Vein endothelial cell (primary cell): ENCODE data around the gene ALDOB. TPM values are rescaled to one million over a fixed set of nuclear protein-coding genes. Genes with fewer than 3 reads are reported as not detected.

Experiments used
- small RNA-seq: library from RNA; depleted of rRNA; stranded (forward); fragments of <200 nt; gene quantifications from one replicate; pipeline ENCODE3, GENCODE V24; 2012
- total RNA-seq: library from RNA; depleted of rRNA; stranded (reverse); fragments of >200 nt; gene quantifications from 2 replicates; pipeline ENCODE4 v1.2.3, GENCODE V29; 2012

Gene ALDOB
- not detected in 2 replicates for total RNA-seq

GRCh38 chr9:101435601-101436079 lies at the start of gene ALDOB:
Gene ALDOB, minus strand, starts transcription at chr9:101435774. Its CDS starts 4,887 bp downstream, at chr9:101430887.

GRCh38 chr9:101398068-101398929 lies 37.3 kb downstream of the ALDOB start, which contains the start of the genes MRPL50 and ZNF189:
Gene MRPL50, minus strand, starts transcription at chr9:101398618. Its CDS starts 26 bp downstream, at chr9:101398592.
Gene ZNF189, plus strand, starts transcription at chr9:101398851. Its CDS starts 306 bp downstream, at chr9:101399157.

GRCh38 chr9:101384873-101385536 lies 50.6 kb downstream of the ALDOB start, which contains the start of gene BAAT:
Gene BAAT, minus strand, starts transcription at chr9:101385006. Its CDS starts 13,602 bp downstream, at chr9:101371404.

Small RNAs within 50 kb of the gene (small RNA-seq; reads per million reads assigned to genes)
- gene AL353621.2, result not detected

Other genes with a start within 250 kb of the ALDOB start
- 0.10 TPM in 1 of 2 replicates, not detected in the other for gene BAAT, start 50.8 kb downstream of the ALDOB start, total RNA-seq
- gene MRPL50, start 37.2 kb downstream of the ALDOB start, total RNA-seq, result 12.7 and 15.0 TPM in 2 replicates
- 27.1 and 33.3 TPM in 2 replicates for gene ZNF189, start 36.9 kb downstream of the ALDOB start, total RNA-seq
- 17.0 and 17.3 TPM in 2 replicates for gene RNF20, start 98.1 kb upstream of the ALDOB start, total RNA-seq
- gene PPP3R2, start 159.2 kb upstream of the ALDOB start, total RNA-seq, result not detected in 2 replicates